KMS-11 (cell line): ENCODE results near the gene EML5.
A peak's percentile ranks its signal among the peaks of the same experiment; 100 is the strongest.

Experiments
- H2AFZ ChIP-seq: fragments of 200-600 bp; sonication (generic); 2 replicates; pipeline ENCODE4 v1.6.1; 2016; ENCODE audit warnings: antibody characterized with exemption, mixed run types, low read depth
- H3K27ac ChIP-seq: fragments of 200-600 bp; sonication (generic); 2 replicates; pipeline ENCODE4 v1.6.1; 2016; ENCODE audit warnings: mild to moderate bottlenecking, mixed run types
- H3K27me3 ChIP-seq: fragments of 200-600 bp; sonication (generic); 2 replicates; pipeline ENCODE4 v1.6.1; 2017; ENCODE audit warnings: mild to moderate bottlenecking, low read depth, mixed run types, moderate library complexity; ENCODE audit not compliant: insufficient read depth
- H3K36me3 ChIP-seq: fragments of 200-600 bp; sonication (generic); 2 replicates; pipeline ENCODE4 v1.6.1; 2017; ENCODE audit warnings: mild to moderate bottlenecking, mixed run types; ENCODE audit not compliant: insufficient read depth
- H3K4me1 ChIP-seq: fragments of 200-600 bp; sonication (generic); 2 replicates; pipeline ENCODE4 v1.6.1; 2016; ENCODE audit warnings: mild to moderate bottlenecking, low read depth, mixed run types; ENCODE audit not compliant: poor library complexity, severe bottlenecking
- H3K4me2 ChIP-seq: fragments of 200-600 bp; sonication (generic); 2 replicates; pipeline ENCODE4 v1.7.0; 2016; ENCODE audit warnings: mild to moderate bottlenecking, mixed run types
- H3K4me3 ChIP-seq: fragments of 200-600 bp; sonication (generic); IDR thresholded peaks from 2 replicates; pipeline ENCODE4 v1.6.1; 2017; ENCODE audit warnings: low read depth, low read length, mixed read lengths; ENCODE audit not compliant: insufficient read depth
- H3K79me2 ChIP-seq: fragments of 200-600 bp; sonication (generic); 2 replicates; pipeline ENCODE4 v1.6.1; 2016; ENCODE audit warnings: low read depth, mixed run types; ENCODE audit not compliant: insufficient read depth
- H3K9ac ChIP-seq: fragments of 200-600 bp; sonication (generic); 2 replicates; pipeline ENCODE4 v1.6.1; 2016; ENCODE audit warnings: mild to moderate bottlenecking, mixed run types
- H4K20me1 ChIP-seq: fragments of 200-600 bp; sonication (generic); 2 replicates; pipeline ENCODE4 v1.6.1; 2016; ENCODE audit warnings: mild to moderate bottlenecking, mixed run types; ENCODE audit not compliant: insufficient read depth
- CTCF ChIP-seq: fragments of 200-600 bp; sonication (generic); conservative IDR thresholded peaks from 2 replicates; pipeline ENCODE4 v1.6.1; 2017; ENCODE audit warnings: low read depth, mild to moderate bottlenecking, antibody characterized with exemption, low read length, moderate library complexity, mixed read lengths

EML5 gene

GRCh38 chr14:88829685-88830302, 37.0 kb upstream of the EML5 start:
- Histone ChIP-seq H3K79me2 (no peaks in the 10 kb centered on the region), H3K4me3 (no peak overlapping the region), H3K4me2 (no peak overlapping the region), H3K27me3 (no peaks in the 10 kb centered on the region), H4K20me1 (no peaks in the 10 kb centered on the region), H3K27ac (no peak overlapping the region), H3K9ac (no peak overlapping the region), H2AFZ (no peak overlapping the region), H3K36me3 (no peaks in the 10 kb centered on the region), H3K4me1 (peaks cover 6% of the 10 kb centered on the region)
- TF ChIP-seq CTCF: no peak

- H3K9ac ChIP-seq: no peak overlapping the region
- TF ChIP-seq CTCF: no peak
- no peaks in the 10 kb centered on the region for H3K36me3 ChIP-seq
- H3K4me2 ChIP-seq: no peak overlapping the region
- H2AFZ ChIP-seq: no peak overlapping the region
- no peaks in the 10 kb centered on the region for H3K27me3 ChIP-seq
- no peak overlapping the region for H3K27ac ChIP-seq
- H3K4me1 ChIP-seq: peaks cover 6% of the 10 kb centered on the region
- no peaks in the 10 kb centered on the region for H3K79me2 ChIP-seq
- H3K4me3 ChIP-seq: no peak overlapping the region
- no peaks in the 10 kb centered on the region for H4K20me1 ChIP-seq
These were observed 36.4 kb upstream of the EML5 start for GRCh38 chr14:88829188-88829587.

GRCh38 chr14:88825503-88825902, 32.8 kb upstream of the EML5 start:
- Histone ChIP-seq H4K20me1 (no peaks in the 10 kb centered on the region), H3K4me2 (peak overlapping the region; percentile 81), H3K27me3 (no peaks in the 10 kb centered on the region), H3K9ac (no peak overlapping the region), H2AFZ (no peak overlapping the region), H3K79me2 (no peaks in the 10 kb centered on the region), H3K27ac (no peak overlapping the region), H3K4me1 (peaks cover 11% of the 10 kb centered on the region), H3K36me3 (no peaks in the 10 kb centered on the region), H3K4me3 (no peak overlapping the region)
- TF ChIP-seq CTCF: no peak

- Histone ChIP-seq H4K20me1 (no peaks in the 10 kb centered on the region), H3K4me2 (peak overlapping the region; percentile 81), H3K27me3 (no peaks in the 10 kb centered on the region), H2AFZ (peak overlapping the region; percentile 89), H3K79me2 (no peaks in the 10 kb centered on the region), H3K4me1 (peaks cover 11% of the 10 kb centered on the region), H3K4me3 (no peak overlapping the region), H3K27ac (no peak overlapping the region), H3K9ac (peak overlapping the region; percentile 77; the same call in 1 of the 2 replicates), H3K36me3 (no peaks in the 10 kb centered on the region)
- no peak for TF ChIP-seq CTCF
These were observed 32.3 kb upstream of the EML5 start for GRCh38 chr14:88825078-88825458.
